NK-92 treated with Interleukin-12 subunit alpha and Interleukin-12 subunit beta, amount 100 ng/mL, for 24 hours (cell line): ENCODE data around the gene LCORL.
"Not testable (repeated sequence)": the region's sequence is repeated elsewhere in the genome, so short reads cannot be mapped to it uniquely, and the experiment has no call there.

Experiments used
- DNase-seq: peaks from one replicate; lab custom pipeline; 2025; lab: John Stamatoyannopoulos, UW

LCORL gene

DNA sequence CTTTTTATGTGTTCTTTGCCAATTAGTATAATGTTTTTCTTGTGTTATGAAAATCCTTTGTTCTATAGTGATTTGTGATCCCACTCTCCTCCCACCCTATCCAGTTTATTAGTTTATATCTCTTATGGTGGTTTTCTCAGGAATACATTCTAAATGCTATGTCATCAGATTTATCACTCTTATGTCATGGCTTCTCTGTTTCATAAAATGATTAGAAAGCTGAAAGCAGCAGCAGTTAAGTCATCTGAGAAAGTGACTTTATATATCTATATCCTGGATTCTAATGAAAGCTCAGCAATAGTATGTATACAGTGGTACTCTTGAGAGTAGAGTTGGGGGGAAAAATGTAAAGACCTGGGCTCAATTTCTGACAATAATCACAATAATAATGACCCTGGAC, 169.6 kb downstream of the LCORL start:
- no peak for DNase-seq

DNA sequence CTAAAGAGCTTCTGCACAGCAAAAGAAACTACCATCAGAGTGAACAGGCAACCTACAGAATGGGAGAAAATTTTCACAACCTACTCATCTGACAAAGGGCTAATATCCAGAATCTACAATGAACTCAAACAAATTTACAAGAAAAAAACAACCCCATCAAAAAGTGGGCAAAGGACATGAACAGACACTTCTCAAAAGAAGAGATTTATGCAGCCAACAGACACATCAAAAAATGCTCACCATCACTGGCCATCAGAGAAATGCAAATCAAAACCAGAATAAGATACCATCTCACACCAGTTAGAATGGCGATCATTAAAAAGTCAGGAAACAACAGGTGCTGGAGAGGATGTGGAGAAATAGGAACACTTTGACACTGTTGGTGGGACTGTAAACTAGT, 171.3 kb downstream of the LCORL start:
- DNase-seq: not testable (repeated sequence)

DNA sequence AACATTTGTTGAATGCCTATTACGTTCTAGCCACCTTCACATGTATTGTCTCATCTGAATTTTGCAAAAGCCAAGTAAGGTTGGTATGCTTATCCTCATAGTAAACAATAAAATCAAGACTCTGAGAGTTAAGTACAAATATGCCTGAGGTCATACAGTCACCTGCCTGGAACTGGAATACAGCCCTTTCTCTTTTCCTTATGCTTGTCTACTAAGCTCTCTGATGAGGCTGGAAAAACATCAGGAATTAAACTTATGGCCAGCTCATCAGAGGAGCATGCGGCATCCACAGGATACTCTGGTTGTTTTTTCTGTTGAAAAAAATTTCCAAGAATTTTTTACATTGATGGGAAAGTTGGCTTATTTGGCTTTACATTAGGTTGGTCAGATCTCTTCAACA, 175.3 kb downstream of the LCORL start:
- no peak for DNase-seq

DNA sequence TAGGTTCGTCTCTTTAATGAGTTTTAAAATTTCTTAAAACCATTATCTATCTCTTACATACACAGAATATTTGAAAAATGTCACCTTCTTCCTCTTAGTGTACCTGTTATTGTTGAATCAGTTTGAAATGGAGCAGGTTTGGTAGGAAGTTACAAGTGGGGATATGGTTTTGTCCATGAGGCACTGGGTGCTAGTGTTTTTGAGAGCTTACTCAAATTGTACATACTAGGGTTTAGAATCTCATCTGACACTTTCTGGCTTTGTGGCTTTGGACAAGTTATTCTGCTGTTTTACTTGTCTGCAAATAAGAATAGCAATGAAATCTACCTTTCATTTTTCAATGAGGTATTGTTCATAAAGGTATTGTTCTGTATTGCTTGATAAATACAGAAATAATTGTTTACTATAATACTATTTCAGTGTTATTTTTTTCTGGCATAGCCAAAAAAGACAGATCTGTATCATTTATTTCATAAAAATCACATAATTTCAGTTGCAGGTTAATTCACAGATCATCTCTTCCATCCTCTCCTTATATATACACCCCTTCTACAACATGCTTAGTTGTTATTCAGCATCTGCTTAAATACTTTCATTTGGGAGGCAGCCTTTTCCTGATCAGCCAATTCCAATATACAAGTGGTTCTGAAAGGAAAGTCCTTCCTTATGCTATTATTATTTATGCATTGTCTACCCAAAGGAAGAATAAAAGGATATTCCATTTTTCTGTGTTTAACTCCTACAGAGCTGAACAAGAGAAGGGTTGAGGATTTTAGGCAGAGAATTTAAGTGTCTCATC, 197.5 kb downstream of the LCORL start:
- DNase-seq: no peak

DNA sequence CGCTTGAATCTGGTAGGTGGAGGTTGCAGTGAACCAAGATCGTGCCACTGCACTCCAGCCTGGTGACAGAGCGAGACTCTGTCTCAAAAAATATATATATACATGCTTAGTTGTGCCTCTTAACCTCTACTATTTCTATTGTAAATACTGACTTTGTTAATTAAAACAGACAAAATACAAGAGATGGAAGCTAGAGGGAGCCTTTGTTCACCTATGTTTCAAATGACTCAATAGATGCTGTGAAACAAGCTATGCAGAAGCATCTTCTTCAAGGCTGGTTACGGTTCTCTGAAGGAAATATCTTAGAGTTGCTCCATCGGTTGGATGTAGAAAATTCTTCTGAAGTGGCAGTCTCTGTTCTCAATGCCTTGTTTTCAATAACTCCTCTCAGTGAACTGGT, 204.5 kb downstream of the LCORL start:
- no peak for DNase-seq

DNA sequence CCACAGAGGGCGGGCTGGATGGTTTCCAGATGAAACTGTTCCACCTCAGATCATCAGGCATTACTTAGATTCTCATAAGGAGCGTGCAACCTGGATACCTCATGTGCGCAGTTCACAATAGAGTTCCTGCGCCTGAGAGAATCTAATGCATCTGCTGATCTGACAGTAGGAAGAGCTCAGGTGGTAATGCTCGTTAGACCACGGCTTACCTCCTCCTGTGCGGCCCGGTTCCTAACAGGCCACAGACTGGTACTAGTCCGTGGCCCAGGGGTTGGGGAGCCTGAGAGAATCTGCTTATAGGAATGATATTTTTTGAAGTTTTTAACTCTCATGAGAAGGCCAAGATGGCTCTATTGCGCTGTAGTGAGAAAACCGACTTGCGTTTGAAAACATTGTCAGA, 205.4 kb downstream of the LCORL start:
- no peak for DNase-seq

DNA sequence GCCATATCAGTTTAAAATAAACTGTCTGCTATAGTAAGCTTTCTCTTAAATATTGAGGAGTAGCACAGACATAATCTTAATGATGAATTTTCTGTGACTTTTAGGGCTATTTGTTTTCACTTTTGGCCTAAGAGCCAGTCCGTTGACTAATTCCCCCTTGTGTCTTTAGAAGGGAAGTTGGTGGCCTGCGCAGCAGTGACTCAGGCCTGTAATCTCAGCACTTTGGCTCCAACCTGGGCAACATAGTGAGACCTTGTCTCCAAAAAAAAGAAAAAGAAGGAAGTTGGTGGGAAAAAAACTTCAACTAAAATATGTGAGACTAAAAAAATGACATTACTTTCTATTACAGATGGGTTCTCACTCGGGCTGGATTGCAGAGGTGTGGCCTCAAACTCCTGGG, 207.4 kb downstream of the LCORL start:
- no peak for DNase-seq

DNA sequence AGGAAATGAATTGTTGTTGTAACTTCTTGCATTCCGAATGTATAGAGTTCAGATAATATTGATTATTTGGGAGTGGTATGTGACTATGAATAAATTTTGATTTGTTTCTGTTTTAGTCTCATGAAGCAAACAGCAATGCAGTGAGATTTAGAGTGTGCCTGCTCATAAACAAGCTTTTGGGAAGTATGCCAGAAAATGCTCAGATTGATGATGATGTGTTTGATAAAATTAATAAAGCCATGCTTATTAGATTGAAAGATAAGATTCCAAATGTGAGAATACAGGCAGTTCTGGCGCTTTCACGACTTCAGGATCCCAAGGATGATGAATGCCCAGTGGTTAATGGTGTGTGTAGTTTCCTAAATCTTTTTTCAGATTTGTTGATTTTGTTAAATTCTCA, 208.8 kb downstream of the LCORL start:
- no peak for DNase-seq

DNA sequence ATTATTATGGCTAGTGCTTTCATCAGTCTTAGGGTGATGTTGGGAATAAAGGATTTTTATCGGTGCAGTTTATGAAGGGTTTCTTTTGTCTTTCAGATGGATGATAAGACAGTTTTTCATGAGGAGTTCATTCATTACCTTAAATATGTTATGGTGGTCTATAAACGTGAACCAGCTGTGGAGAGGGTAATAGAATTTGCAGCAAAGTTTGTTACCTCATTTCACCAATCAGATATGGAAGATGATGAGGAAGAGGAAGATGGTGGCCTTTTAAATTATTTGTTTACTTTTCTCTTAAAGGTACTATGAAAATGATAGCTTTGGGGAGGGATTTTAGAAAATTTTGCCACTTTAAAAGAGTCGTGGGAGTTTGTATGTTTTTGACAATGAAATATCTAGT, 209.4 kb downstream of the LCORL start:
- no peak for DNase-seq

DNA sequence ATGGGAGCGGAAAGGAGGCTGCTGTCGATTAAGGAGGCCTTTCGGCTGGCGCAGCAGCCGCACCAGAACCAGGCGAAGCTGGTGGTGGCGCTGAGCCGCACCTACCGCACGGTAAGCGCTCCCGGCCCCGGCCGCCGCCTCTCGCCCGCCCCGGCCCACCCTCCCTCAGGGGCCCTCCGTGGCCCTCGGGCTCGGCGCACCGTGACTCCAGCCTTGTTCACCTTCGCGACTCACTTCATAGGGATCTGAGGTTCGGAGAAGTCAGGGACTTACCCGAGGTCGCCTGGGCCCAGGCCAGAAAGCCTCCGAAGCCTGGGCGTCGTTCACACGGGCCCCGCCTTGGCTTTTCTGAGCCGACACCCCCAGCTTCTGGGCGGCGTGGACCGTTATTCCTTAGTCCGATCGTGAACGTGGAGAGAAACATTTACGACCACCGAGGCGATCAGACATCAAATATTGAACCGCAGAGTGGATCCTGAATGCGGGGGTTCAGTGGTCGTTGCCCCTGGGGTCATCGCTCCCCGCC, 210.4 kb downstream of the LCORL start:
- peak; percentile 53 for DNase-seq

DNA sequence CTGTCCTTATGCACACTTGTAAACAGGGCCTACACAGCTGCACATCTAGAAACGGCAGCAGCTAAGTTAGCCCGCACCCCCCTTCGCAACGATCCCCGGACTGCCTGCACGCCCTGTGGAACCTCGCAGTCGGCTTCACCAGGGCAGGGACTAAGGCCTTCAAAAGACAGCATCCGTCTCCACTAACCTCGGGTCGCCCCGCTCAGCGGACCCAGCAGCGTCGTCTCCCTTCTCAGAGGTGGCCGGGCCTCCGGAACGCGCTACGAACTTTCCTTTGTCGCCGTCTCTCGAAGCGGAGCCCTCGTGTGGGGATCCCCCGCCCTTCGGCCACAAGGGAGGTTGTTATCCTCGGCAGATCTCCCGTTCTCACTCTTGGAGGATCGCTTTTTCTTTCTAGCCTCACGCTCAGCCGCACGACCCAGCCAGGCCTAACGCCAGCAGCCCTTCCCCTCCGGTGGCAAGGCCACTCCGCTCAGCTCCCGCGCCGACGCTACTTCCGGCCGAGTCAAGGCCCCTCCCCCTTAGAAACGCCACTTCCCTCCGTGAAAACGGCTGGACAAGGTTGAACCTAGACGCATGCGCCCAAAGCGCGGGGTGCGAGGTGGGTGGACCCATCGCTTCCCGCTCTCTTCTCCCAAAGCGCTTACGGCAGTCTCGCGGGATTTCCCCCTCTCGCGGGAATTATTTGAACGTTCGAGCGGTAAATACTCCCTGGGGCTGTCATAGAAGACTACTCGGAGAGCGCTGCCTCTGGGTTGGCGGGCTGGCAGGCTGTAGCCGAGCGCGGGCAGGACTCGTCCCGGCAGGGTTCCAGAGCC, 211.1 kb downstream of the LCORL start, which contains the start of the genes DCAF16 and NCAPG:
Gene DCAF16, minus strand, starts transcription at position 498 of the 818 bp plus-strand sequence. CDS start 6,616 bp downstream, outside the sequence.
Gene NCAPG, plus strand, starts transcription at position 720 of the 818 bp plus-strand sequence. CDS start 99 bp downstream, outside the sequence.
- peak; percentile 97 for DNase-seq

DNA sequence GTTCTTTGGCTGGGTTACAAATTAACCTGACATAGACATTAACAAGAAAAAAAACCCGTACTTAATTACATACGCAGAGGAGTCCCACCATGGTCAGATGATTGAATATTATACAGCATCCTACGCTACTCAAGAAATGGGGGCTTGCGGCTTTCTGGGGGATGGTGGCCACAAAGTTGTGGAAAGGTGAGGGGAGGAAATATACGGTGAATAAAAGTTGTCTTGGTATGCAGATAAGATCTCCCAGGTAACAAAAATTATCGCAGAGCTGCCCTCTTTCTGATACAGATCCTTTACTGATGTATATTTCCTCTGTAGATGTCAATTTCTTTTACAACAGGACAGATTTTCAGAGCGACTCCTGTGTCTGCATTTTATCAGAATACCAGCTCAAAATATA, 211.9 kb downstream of the LCORL start:
- DNase-seq: no peak

DNA sequence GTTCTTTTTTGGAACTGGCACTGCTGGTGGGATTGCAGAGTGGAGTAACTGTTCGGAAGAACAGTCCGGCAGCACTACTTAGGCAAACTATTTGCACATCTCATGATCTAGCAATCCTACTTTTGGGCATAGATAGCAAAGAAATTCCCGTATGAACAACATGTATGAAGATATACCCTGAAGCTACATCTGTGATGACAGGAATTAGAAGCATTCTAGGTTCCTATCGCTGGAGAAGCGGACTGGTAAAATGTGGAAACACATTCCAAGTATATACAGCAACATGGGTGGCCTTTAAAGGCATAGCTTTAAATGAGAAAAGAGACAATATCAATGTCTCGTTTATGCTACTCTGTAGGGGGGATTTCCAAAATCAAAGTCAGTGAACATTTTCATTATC, 214.1 kb downstream of the LCORL start:
- no peak for DNase-seq

DNA sequence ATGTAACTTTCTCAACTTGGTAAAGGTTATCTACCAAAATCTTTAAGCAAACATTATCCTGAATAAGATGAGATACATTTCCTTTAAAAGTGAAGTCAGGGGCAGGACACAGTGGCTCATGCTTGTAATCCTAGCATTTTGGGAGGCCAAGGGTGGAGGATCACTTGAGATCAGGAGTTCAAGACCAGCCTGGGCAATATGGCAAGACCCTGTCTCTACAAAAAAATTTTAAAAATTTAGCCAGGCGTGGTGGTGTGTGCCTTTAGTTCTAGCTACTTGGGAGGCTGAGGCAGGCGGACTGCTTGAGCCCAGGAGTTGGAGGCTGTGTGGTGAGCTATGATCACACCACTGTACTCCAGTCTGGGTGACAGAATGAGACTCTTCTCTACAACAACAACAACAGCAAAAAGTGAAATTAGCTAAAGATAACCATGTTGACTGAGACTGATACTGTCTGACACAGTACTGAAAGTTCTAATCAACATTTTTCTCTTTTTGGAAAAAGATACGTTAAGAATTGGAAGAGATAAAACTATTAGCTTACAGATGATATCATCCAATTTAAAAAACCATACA, 215.9 kb downstream of the LCORL start:
- no peak for DNase-seq

DNA sequence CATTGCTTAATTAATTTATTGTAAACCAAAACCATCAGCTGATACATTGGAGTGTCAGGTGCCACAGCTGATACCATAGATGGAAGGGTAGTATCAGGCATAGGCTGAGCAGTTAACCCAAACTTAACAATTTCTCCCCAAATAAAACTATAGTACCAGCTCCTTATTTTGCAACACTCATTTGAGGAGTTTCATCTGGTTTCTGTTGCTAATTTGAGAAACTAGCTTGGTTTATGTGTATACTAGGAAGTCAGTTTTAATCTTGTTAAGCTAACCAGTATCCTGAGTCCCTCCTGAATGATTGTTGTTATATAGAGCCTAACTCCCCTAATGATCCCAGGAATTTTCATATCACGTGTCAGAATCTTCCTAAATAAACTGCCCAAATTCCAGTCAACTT, 223.7 kb downstream of the LCORL start:
- no peak for DNase-seq

DNA sequence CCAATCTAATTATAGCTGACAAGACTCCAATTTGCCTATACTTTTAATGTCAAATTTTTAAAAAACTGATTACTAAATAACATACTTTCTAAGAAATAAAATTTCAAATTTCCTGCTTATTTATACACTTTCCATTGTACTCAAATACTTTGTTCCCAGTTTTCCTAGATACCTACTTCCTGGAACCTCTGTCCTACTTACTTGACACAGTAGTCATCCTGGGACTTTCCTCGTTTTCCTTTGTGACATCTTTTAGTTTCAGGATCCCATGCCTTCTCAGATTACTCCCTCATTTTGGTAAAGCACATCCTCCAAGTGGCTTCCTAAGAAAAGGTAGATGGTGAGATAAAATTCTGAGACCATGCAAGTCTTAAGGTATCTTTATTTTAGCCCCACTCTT, 226.8 kb downstream of the LCORL start:
- no peak for DNase-seq
